Endothelial cell (in vitro differentiated cells): Measurements from ENCODE around the gene HIGD2B. TPM values are rescaled to one million over a fixed set of nuclear protein-coding genes. Genes with fewer than 3 reads are reported as not detected.
"Not testable (repeated sequence)": the region's sequence is repeated elsewhere in the genome, so short reads cannot be mapped to it uniquely, and the experiment has no call there.

Experiments used
- DNase-seq: peaks from one replicate; pipeline ENCODE4 v3.0.0; 2021; ENCODE audit warnings: low spot score
- H3K27ac Mint-ChIP-seq: one replicate; pipeline ENCODE4 v1.8.0; 2021; ENCODE audit warnings: mixed read lengths, inconsistent platforms; ENCODE audit not compliant: unreplicated experiment
- H3K27me3 Mint-ChIP-seq: one replicate; pipeline ENCODE4 v1.8.0; 2021; ENCODE audit warnings: mild to moderate bottlenecking, moderate library complexity, mixed read lengths, inconsistent platforms; ENCODE audit not compliant: unreplicated experiment
- H3K36me3 Mint-ChIP-seq: one replicate; pipeline ENCODE4 v1.8.0; 2021; ENCODE audit warnings: mild to moderate bottlenecking, low read depth, mixed read lengths, inconsistent platforms; ENCODE audit not compliant: unreplicated experiment
- H3K4me1 Mint-ChIP-seq: one replicate; pipeline ENCODE4 v1.8.0; 2021; ENCODE audit warnings: mild to moderate bottlenecking, mixed read lengths, inconsistent platforms; ENCODE audit not compliant: unreplicated experiment
- H3K4me3 Mint-ChIP-seq: one replicate; pipeline ENCODE4 v1.8.0; 2021; ENCODE audit warnings: mild to moderate bottlenecking, mixed read lengths, inconsistent platforms; ENCODE audit not compliant: unreplicated experiment
- H3K9me3 Mint-ChIP-seq: one replicate; pipeline ENCODE4 v1.8.0; 2021; ENCODE audit warnings: mixed read lengths, inconsistent platforms; ENCODE audit not compliant: unreplicated experiment
- CTCF ChIP-seq: fragments of 200-600 bp; sonication (generic); IDR thresholded peaks from one replicate; pipeline ENCODE4 v1.5.0; 2021; ENCODE audit warnings: antibody characterized with exemption; ENCODE audit not compliant: unreplicated experiment
- total RNA-seq: library from RNA; stranded (reverse); fragmentation: NEBNext Ultra II Directional; extraction: Animal tissue kit (Norgen Biotek cat#: 25700); gene quantifications from one replicate; pipeline ENCODE4 v1.2.1, GENCODE V29; 2021; ENCODE audit not compliant: unreplicated experiment

HIGD2B gene
- total RNA-seq, 1 donor from 2014 or later = not detected

DNA sequence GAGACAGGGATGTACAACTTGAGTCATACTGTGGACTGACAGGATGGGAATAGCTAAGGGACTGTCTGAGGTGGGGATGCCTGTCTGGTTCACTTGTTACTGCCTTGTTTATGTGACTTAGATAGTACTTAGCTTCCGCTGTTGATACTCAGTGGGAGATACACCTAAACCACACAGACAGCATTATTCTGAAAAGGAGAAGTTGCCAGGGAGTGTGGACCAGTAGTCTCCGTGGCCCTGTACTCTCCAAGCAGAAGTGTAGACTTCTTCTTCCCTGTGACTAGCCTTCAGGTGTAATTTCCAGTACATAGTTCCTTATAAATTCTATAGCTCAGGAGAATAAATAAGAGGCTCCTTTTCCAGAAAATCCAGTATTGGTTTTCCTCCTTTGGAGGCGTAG is 5.1 kb downstream of the HIGD2B start:
- no peaks in the 10 kb centered on the region for H3K36me3 Mint-ChIP-seq
- H3K4me1 Mint-ChIP-seq = peaks cover 13% of the 10 kb centered on the region
- no peak overlapping the region for H3K4me3 Mint-ChIP-seq
- no peak overlapping the region for H3K27ac Mint-ChIP-seq
- DNase-seq = no peak
- no peaks in the 10 kb centered on the region for H3K9me3 Mint-ChIP-seq
- no peaks in the 10 kb centered on the region for H3K27me3 Mint-ChIP-seq
- TF ChIP-seq CTCF = no peak

- H3K27me3 Mint-ChIP-seq = no peaks in the 10 kb centered on the region
- H3K27ac Mint-ChIP-seq = no peak overlapping the region
- no peak overlapping the region for H3K4me3 Mint-ChIP-seq
- no peaks in the 10 kb centered on the region for H3K9me3 Mint-ChIP-seq
- H3K4me1 Mint-ChIP-seq = peaks cover 6% of the 10 kb centered on the region
- TF ChIP-seq CTCF = no peak
- H3K36me3 Mint-ChIP-seq = no peaks in the 10 kb centered on the region
- DNase-seq = no peak
These were observed 9.1 kb downstream of the HIGD2B start for GRCh38 chr15:72676838-72677237.

GRCh38 chr15:72671525-72671924 is 14.5 kb downstream of the HIGD2B start:
- Mint-ChIP-seq H3K36me3 (no peaks in the 10 kb centered on the region), H3K4me3 (no peak overlapping the region), H3K27ac (no peak overlapping the region), H3K27me3 (peaks cover 1% of the 10 kb centered on the region), H3K9me3 (no peaks in the 10 kb centered on the region), H3K4me1 (peaks cover 9% of the 10 kb centered on the region)
- TF ChIP-seq CTCF = no peak
- no peak for DNase-seq

DNA sequence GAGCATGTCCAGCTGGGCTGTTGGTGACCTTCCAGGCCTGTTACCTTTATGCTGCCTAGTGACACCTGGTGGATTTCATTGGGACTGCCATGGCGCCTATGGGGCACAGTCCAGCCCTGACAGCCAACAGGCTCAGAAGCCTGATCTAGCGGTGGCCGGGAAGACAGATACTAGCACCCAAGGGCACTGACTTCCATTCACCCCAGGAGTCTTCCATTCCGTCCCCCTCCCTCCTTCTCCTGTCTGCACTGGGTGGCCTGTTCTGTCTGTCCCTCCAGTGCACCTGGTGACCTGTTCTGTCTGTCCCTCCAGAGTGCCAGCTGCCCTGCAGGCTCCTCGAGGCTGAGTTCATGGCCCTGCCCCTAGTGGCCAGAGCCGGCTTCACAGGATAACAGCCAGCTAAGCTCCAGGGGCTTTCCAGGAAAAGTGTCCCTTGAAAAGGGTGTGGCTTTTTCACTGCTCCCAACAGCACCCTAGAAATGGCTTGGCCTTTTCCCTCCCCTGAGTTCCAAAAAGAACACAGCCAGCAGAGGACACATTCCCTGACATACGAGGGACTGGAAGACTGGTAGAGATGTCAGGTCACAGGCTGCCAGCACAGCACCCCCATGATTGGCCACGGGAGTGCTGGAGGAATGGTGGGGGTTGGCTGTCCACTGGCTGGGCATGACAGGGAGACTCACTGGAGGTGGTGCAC is 15.2 kb downstream of the HIGD2B start:
- not testable (repeated sequence) for H3K9me3 Mint-ChIP-seq, H3K4me1 Mint-ChIP-seq, H3K36me3 Mint-ChIP-seq, H3K27ac Mint-ChIP-seq, H3K27me3 Mint-ChIP-seq
- DNase-seq = peak; percentile 91
- H3K4me3 Mint-ChIP-seq = peak overlapping the region; percentile 81
- TF ChIP-seq CTCF = peak; percentile 82

- not testable (repeated sequence) for DNase-seq, H3K27ac Mint-ChIP-seq, H3K4me3 Mint-ChIP-seq, H3K36me3 Mint-ChIP-seq, H3K27me3 Mint-ChIP-seq, H3K4me1 Mint-ChIP-seq, H3K9me3 Mint-ChIP-seq
These were observed 16.2 kb downstream of the HIGD2B start for GRCh38 chr15:72669803-72670202.

- not testable (repeated sequence) for H3K4me1 Mint-ChIP-seq, H3K36me3 Mint-ChIP-seq, H3K9me3 Mint-ChIP-seq, H3K4me3 Mint-ChIP-seq, H3K27me3 Mint-ChIP-seq, DNase-seq, H3K27ac Mint-ChIP-seq
These were observed 20.3 kb downstream of the HIGD2B start for GRCh38 chr15:72665706-72666105.

DNA sequence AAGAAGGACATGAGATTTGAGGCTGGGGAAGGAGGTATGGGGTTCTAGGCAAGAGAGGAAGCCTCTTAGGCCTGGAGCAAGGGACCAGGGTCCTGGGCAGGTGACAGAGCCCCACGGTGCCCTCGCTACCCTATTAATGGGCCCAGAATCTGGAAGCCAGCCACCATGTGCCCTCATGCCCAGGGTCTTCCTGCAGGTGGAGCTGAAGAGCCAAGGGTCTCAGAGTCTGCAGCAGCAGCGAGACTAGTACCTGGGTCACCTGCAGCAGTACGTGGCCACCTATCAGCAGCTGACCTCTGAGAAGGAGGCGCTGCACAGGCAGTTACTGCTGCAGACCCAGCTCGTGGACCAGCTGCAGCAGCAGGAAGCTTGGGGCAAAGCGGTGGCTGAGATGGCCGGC is 22.1 kb downstream of the HIGD2B start:
- not testable (repeated sequence) for DNase-seq

DNA sequence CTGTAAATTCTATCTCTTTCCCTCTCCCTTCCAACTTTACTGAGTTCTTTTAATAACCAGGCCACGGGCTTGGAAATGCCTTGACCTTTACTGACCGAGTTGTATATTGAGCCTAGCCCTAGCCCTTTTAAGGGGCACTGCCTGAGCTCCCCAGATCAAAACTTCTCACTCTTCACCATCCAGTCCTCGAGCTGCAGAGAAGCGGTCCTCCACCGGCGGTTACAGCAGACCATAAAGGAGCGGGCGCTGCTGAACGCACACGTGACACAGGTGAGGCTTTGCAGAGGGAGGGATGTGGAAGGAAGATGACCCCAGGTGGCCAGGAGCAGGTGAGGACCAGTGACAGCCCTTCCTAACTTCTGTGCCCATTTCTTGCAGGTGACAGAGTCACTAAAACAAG is 24.9 kb downstream of the HIGD2B start:
- not testable (repeated sequence) for H3K27ac Mint-ChIP-seq, H3K36me3 Mint-ChIP-seq, H3K27me3 Mint-ChIP-seq, DNase-seq, H3K4me3 Mint-ChIP-seq, H3K9me3 Mint-ChIP-seq, H3K4me1 Mint-ChIP-seq

More for the DNA sequence above, 22.1 kb downstream of the HIGD2B start:
- not testable (repeated sequence) for H3K4me1 Mint-ChIP-seq, H3K27me3 Mint-ChIP-seq, H3K4me3 Mint-ChIP-seq, H3K36me3 Mint-ChIP-seq, H3K9me3 Mint-ChIP-seq, H3K27ac Mint-ChIP-seq

DNA sequence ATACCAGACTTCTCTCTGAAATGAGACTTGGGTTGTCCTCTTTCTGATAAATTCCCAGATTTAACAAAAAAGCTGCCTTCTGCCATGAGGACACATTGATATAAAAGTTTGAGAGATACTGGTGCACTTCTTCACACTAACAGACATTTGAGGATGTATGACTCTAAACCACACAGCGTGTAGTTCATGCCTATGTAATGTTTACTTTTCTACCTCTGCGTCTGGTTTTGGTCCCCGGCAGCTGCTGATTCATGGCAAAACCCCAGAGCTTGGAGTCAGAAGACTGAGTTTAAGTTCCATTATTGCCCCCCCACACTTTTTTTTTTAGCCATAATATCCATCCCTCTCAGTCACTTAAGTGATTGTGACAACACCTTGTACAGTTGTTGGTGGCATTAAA is 30.0 kb downstream of the HIGD2B start:
- not testable (repeated sequence) for DNase-seq, H3K27ac Mint-ChIP-seq, H3K36me3 Mint-ChIP-seq, H3K27me3 Mint-ChIP-seq, H3K4me1 Mint-ChIP-seq, H3K4me3 Mint-ChIP-seq, H3K9me3 Mint-ChIP-seq
